ENCODE results near the gene EDC3.
"Not testable (repeated sequence)": the region's sequence is repeated elsewhere in the genome, so short reads cannot be mapped to it uniquely, and the experiment has no call there.

Gene EDC3, protein sequence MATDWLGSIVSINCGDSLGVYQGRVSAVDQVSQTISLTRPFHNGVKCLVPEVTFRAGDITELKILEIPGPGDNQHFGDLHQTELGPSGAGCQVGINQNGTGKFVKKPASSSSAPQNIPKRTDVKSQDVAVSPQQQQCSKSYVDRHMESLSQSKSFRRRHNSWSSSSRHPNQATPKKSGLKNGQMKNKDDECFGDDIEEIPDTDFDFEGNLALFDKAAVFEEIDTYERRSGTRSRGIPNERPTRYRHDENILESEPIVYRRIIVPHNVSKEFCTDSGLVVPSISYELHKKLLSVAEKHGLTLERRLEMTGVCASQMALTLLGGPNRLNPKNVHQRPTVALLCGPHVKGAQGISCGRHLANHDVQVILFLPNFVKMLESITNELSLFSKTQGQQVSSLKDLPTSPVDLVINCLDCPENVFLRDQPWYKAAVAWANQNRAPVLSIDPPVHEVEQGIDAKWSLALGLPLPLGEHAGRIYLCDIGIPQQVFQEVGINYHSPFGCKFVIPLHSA

DNA sequence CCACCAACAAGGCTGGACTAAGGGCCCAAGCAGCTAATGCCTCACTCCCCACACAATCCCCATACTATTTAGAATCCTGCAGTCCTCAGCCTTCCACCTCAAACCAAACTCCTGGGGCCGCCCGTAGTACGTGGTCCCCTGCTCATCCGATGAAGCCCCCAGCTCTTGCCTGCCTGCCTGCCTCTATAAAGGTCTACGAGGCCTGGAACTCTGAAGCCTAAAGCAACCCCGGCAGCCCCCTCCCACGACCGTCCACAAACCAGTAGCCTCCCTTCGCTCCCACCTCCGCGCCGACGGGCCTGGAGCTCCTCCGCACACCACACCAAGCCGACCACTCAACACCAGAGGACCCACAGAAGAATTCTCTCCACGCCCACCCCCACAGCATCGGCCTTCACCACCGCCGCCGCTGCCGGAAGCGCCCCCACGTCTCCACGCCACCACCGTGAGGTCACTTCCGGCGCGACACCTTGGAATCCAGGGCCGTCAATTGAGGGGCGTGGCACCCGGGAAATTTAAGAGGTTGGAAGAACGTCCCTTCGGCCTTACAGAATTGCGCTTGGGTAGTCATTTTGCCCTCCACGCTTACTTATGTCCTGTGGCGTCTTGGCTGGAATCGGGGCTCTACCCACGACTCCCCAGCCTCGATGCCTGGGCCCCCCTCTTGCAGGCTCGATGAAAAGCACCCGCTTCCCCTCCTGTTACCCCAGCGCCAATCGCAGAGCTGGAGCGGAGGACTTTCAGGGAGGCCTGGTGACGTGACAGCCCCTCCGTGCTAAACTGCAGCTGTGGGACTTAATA is at the start of gene EDC3:
Gene EDC3 (minus strand): TSS at position 428 of the 801 bp plus-strand sequence. CDS start 20,900 bp downstream, outside the sequence.
- DNase-seq, result no peak

DNA sequence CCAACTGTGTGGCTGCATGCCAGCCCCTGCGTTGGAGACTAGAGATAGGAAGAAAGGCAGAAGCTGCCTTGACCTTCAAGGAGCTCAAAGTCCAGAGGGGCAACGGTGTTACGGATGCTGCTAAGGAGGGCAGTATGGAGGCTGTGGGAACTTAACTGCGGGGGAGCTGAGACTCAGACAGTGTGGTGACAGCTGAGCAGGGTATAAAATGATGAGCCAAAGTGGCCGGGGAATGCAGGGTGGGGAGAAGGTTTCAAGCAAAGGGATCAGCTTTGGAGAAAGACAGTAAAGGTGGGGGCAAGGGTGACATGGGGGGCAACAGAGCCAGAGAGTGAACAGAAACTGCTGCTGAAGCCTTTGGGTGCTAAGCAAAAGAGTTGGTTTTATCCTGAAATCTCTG is 46.6 kb upstream of the EDC3 start:
- no peak for DNase-seq

- DNase-seq, result not testable (repeated sequence)
Measured at GRCh38 chr15:74738239-74738638, 42.4 kb upstream of the EDC3 start.

- DNase-seq, result no peak
Measured at GRCh38 chr15:74735305-74735704, 39.5 kb upstream of the EDC3 start.

GRCh38 chr15:74733269-74733668 is 37.4 kb upstream of the EDC3 start:
- DNase-seq, result no peak

- no peak for DNase-seq
Measured at GRCh38 chr15:74732846-74733245, 37.0 kb upstream of the EDC3 start.

DNA sequence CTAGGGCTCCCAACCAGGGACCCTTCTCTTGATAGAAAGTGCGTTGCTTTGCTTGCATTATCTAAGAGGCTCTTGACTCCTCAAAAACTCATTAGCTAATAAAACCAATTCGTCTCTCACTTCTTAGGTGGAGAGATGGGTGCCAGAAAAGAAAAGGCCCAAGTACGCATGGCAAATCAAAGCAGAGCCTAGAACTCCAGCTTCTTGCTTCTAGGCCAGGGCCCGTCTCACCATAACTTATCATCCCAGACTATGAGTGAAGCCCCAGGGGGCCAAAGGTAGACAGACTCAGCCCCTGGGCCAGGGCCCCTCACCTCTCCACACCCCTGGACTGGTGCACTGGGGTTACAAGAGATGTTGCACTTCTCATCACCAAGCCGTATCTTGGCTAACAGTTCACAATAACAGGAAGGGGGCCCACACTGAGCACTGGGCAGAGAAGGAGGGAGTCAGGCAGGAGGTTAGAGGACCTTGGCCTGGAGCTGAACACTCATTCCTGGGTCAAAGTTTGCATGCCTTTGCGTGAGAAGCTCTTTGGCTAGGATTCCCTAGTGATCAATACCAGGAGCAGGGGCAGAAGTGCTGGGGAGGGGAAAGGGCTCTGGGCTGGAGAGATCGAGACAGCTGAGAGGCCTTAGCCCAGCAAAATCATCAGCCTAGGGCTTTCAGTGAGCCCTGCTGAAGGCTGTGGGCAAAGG is 34.9 kb upstream of the EDC3 start:
- DNase-seq, result no peak

DNA sequence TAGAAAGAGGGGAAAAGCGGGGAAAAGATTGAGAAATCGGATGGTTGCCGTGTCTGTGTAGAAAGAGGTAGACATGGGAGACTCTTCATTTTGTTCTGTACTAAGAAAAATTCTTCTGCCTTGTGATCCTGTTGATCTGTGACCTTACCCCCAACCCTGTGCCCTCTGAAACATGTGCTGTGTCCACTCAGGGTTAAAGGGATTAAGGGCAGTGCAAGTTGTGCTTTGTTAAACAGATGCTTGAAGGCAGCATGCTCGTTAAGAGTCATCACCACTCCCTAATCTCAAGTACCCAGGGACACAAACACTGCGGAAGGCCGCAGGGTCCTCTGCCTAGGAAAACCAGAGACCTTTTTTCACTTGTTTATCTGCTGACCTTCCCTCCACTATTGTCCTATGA is 33.5 kb upstream of the EDC3 start:
- not testable (repeated sequence) for DNase-seq

DNA sequence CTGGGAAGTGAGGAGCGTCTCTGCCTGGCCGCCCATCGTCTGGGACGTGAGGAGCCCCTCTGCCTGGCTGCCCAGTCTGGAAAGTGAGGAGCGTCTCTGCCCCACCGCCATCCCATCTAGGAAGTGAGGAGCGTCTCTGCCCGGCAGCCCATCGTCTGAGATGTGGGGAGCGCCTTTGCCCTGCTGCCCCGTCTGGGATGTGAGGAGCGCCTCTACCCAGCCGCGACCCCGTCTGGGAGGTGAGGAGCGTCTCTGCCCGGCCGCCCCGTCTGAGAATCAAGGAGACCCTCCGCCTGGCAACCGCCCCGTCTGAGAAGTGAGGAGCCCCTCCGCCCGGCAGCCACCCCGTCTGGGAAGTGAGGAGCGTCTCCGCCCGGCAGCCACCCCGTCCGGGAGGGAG is 32.9 kb upstream of the EDC3 start:
- not testable (repeated sequence) for DNase-seq

DNA sequence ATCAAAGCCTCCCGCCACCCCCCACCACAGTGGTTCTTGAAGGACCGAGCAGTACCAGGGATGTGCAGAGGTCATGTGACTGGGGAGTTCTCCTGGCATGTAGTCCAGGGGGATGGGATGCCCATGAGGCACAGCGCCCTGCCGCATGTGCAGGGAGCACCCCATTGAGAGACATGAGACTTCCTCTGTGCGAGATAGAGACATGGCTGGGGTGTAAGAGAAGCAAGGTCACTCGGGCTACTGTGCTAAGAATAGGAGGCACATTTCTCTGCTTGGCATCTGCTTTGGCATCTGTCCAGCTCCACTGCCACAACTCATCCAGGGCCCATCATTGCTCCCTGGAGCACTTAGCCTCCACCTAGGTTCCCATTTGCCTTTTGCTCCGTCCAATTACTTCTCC is 31.9 kb upstream of the EDC3 start:
- DNase-seq, result no peak

DNA sequence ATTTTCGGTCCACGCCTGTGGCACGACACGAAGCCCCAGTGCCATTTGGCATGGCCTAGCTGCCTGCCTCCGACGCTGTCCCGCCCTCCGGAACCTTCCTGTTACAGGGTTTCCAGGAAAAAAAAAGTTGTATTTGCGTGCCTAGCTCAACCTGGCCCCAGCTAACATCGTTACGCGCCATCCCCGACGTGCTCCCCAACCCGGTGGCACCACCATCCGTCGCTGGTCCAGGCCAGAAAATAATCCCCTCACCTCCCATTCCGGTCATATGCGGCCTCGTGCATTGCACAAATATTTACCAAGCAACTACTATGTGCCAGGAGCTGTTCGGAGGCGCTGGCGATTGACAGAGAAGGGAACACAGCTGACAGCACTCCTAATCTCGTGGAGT is 30.9 kb upstream of the EDC3 start:
- DNase-seq, result no peak

DNA sequence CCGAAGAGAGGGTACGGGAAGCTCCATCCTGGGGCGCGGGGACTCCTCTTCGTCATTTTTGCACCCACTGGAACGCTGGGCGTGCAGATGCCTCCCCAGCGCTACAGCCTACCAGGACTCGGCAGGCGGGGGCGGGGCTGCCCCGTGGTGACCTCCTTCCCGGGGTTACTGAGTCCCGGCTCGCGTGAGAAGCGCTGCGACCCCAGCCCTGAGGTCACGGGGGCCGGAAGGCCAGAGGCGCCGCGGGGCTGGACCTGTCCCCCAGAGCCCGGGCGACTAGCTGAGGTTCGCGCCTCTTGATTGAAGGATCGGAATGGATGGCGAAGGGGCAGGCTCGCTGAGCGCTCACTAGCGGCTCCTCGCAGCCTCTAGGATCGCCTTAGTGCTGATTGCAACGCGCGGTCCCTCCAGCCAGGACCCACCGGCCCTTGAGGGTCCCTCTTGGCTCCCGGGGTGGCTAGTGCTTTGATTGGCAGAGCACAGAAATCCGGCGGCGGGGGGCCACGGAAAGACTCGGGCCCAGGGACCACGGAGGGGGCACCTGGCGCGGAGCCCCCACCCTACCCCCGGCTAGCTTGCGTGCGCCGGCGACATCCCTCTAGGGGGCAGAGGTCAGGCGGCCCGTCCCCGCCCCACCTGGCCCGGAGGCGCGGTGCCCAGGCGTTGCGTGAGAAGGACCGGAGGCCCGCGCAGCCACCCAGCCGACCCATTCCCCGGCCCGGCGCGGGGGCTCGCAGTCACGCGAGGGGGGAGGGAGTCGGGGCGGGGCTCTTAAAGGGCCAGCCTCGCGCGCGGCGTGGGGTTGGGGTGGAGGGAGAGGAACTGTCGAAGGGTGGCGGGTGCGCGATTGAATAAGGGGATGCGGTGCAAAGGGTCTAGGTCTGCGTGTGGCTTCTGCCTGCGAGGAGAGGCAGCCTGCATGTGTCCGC is 30.3 kb upstream of the EDC3 start:
- DNase-seq, result no peak

- no peak for DNase-seq
Measured at GRCh38 chr15:74725225-74725774, 29.5 kb upstream of the EDC3 start, which contains the start of gene CYP1A1. TSS of gene CYP1A1 (minus strand) at chr15:74725528. CDS start at chr15:74723097, 2,431 bp downstream.

DNA sequence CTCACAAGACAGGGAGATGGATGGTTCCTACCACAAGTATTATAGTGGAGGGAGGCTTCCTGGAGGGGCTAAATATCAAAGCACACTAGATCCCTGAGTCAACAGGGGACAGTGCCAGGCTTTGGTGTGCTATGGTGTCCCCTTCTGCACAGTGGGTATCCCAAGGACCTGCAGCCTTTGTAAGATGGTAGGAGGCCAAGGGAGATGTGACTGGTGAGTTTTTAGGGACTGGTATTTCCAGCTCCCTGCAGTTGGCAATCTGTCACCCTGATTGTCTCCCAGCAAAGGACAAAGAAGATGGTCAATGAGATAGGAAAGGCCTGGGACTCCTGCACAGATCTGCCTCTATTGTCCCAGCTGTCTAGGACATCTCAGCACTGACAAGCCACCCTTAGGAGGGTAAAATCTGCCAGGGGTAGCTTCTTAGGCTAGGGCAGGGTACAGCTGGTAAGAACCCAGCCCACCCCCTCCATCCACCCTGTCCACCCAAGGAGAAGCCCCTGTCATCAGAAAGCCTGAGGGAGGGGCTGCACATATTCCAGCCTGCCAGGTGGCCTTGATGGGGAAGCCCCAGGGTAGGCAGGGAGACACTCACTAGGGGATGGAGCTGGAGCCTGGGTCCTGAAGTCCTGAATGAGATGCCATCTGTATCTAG is 28.9 kb upstream of the EDC3 start:
- no peak for DNase-seq

GRCh38 chr15:74723754-74724334 is 28.0 kb upstream of the EDC3 start:
- DNase-seq, result peak; percentile 34

- no peak for DNase-seq
Measured at GRCh38 chr15:74723187-74723586, 27.4 kb upstream of the EDC3 start.

DNA sequence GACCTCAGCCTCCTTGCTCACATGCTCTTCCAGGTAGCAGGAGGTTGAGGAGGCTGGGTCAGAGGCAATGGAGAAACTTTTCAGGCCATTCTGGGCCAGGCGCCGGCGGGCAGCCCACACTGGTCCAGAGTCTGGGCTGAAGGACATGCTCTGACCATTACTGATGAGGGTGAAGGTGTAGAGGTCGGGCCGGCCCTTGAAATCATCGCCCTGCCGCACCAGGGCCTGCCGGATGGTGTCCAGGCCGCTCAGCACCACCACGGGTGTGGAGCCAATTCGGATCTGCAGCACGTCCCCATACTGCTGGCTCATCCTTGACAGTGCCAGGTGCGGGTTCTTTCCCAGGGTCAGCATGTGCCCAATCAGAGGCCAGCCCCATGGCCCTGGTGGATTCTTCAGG is 26.8 kb upstream of the EDC3 start:
- DNase-seq, result no peak

DNA sequence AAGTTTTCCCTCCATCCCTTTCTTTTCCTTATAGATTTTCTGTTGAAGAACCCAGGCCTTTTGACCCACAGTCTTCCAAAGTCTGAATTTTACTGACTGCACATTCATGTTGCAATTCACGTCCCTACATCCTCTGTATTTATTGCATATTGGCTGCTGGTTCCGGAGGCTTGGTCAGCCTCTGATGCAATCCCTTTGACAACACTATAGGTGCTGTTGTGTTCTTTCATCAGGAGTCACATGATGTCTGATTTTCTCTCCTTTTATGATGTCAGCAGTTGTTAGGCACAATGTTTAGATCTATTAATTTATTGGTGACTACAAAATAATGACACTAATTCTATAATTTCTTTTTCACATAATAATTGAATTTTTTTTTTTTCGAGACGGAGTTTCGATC is 20.8 kb upstream of the EDC3 start:
- no peak for DNase-seq

GRCh38 chr15:74712311-74712710 is 16.5 kb upstream of the EDC3 start:
- no peak for DNase-seq

DNA sequence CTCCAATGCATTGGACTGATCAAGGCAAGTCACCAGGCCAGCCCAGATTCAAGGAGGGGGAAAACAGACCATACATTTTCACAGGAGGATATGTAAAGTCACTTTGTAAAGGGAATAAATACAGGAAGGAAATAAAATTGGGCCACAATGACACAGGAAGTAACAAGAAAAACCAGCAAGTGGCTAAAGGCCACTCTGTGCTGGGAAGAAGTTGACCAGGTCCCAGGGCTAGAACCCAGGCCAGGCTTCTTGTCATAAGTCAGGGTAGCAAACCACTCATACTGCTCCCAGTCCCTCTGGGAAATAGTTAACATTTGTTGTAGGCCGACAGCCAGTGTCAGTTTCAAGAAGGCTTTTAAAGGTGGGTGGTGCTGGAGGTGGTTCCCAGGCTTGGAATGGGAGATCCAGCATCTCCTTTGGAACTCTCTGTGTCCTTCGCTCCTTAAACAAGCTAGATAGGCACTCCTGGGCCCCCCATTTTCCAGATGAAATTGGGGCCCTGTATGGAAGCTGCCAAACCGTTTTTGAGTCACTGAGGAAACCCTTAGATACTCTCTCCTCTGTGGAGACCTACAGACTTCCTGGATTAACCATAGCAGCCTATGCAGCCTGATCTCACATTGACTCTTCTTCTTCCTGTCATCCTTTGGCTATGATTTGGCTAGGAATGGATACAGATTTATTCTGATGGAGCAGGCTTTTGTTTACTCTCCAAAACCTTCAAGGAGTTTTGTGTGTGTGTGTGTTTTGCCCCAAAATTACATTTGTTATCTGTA is 14.7 kb upstream of the EDC3 start:
- no peak for DNase-seq

All from NCI-H2081 treated with DMSO at 0.1 percent for 48 hours (cell line).